ENCODE results near the gene NTRK1. TPM values are rescaled to one million over a fixed set of nuclear protein-coding genes. Genes with fewer than 3 reads are reported as not detected.
A peak's percentile ranks its signal among the peaks of the same experiment; 100 is the strongest.

NTRK1 gene
- total and polyA plus RNA-seq, 2 of the 4 experiments (the other 2 are of a cell fraction): not detected

- H3K4ac ChIP-seq (ENCODE audit: low read depth, low read length): no peak overlapping the region
- dilution Hi-C loops (cut with HindIII; ENCODE audit: low sequenced_read_pairs, unreplicated experiment) (no loop called here), in situ Hi-C loops (cut with MboI; ENCODE audit: low sequenced_read_pairs) (no loop called here), intact Hi-C loops (cut with micrococcal nuclease) (no loop called here)
- H2AFZ ChIP-seq (replicated peaks; ENCODE audit: low read length, poor library complexity): peak overlapping the region; percentile 63
- no peak overlapping the region for H3K14ac ChIP-seq (replicated peaks; ENCODE audit: low read depth, low read length)
- peaks cover 14% of the 10 kb centered on the region for H3K4me1 ChIP-seq (ENCODE audit: control insufficient read depth, insufficient read depth, low read length)
- peaks cover 8% of the 10 kb centered on the region; the same call in 1 of the 2 replicates for H4K20me1 ChIP-seq (ENCODE audit: insufficient read depth, low read length)
- no peak overlapping the region for H2BK15ac ChIP-seq (ENCODE audit: low read depth, low read length)
- H3K56ac ChIP-seq (ENCODE audit: extremely low read depth, insufficient read depth, low read length): no peak overlapping the region
- CTCF ChIA-PET: no interaction called here
- no peak for DNase-seq
- no peak overlapping the region for H3K18ac ChIP-seq (ENCODE audit: low read depth, low read length)
- H4K8ac ChIP-seq (ENCODE audit: low read depth in 2 of 2, low read length in 2 of 2): no peak overlapping the region
- no peaks in the 10 kb centered on the region for H3K79me1 ChIP-seq (ENCODE audit: low read depth in 1 of 2, low read length in 2 of 2)
- peak overlapping the region; percentile 40 for H2AK9ac ChIP-seq (replicated peaks; ENCODE audit: low read depth, low read length, poor library complexity)
- POLR2A ChIA-PET (ENCODE audit: unreplicated experiment): no interaction called here
- H4K5ac ChIP-seq (ENCODE audit: low read depth, low read length): no peak overlapping the region
- H3K36me3 ChIP-seq (ENCODE audit: control insufficient read depth, insufficient read depth, low read length): no peaks in the 10 kb centered on the region
- no peak overlapping the region for H2BK120ac ChIP-seq (ENCODE audit: low read depth, low read length)
- peaks cover 6% of the 10 kb centered on the region; the same call in 1 of the 2 replicates for H3K9me1 ChIP-seq (ENCODE audit: insufficient read depth, low read length)
- H3K4me3 ChIP-seq (ENCODE audit: insufficient read depth, low read depth, low read length): no peak overlapping the region
- TF ChIP-seq NFE2L2 (IDR thresholded peaks at IDR 0.05; ENCODE audit: low read depth, low read length): no peak
- no peak for TF ChIP-seq USF2 (IDR thresholded peaks at IDR 0.05; ENCODE audit: low read depth, low read length)
- no peak for TF ChIP-seq RCOR1 (IDR thresholded peaks at IDR 0.05; ENCODE audit: insufficient replicate concordance, low read length)
- TF ChIP-seq CTCF (conservative IDR thresholded peaks at IDR 0.05; ENCODE audit: low read depth, low read length): no peak
- no peak for TF ChIP-seq RFX5 (IDR thresholded peaks at IDR 0.05; ENCODE audit: low read depth, low read length)
- TF ChIP-seq RAD21 (IDR thresholded peaks at IDR 0.05; ENCODE audit: low read length): no peak
- TF ChIP-seq MAFK (IDR thresholded peaks at IDR 0.05; ENCODE audit: low read depth, low read length): no peak
- TF ChIP-seq CHD1 (IDR thresholded peaks at IDR 0.05; ENCODE audit: low read depth, low read length): no peak
- ATAC-seq (ENCODE audit: low read depth): no peak
- H3K9me3 ChIP-seq (ENCODE audit: control insufficient read depth, insufficient read depth, low read length): no peaks in the 10 kb centered on the region
- H2BK20ac ChIP-seq (ENCODE audit: low read depth, low read length): no peak overlapping the region
- H3K9ac ChIP-seq (ENCODE audit: low read depth, low read length): no peak overlapping the region
- WGBS, 2 experiments (ENCODE audit: extremely low coverage in 2 of 2, insufficient read length in 1 of 2): 30% methylated on average over 2 of the region's 4 CpGs; no CpG with 5 or more reads in 1 of the 2 experiments
- no peak overlapping the region for H2BK5ac ChIP-seq (ENCODE audit: low read depth, low read length, poor library complexity, severe bottlenecking)
- no peak overlapping the region for H3K4me2 ChIP-seq (ENCODE audit: low read depth, low read length)
- peaks cover 43% of the 10 kb centered on the region; the same call in 1 of the 2 replicates for H3K27me3 ChIP-seq (ENCODE audit: control insufficient read depth, insufficient read depth, low read length)
- no peak overlapping the region for H2AK5ac ChIP-seq (ENCODE audit: low read depth, low read length)
- no peak overlapping the region for H3K27ac ChIP-seq (ENCODE audit: insufficient read depth, low read length)
- BruUV-seq (replicated peaks): no TSS peak
- no peak overlapping the region for H4K91ac ChIP-seq (ENCODE audit: insufficient read depth, low read depth, low read length)
- H3K23ac ChIP-seq (ENCODE audit: low read depth, low read length): no peak overlapping the region
Measured at GRCh38 chr1:156811168-156811567, 49.5 kb upstream of the NTRK1 start.
